ENCODE results near the gene CNN2.

The CNN2 gene

GRCh38 chr19:1053176-1054101, 27.0 kb downstream of the CNN2 start:
- DNase-seq: no peak

DNA sequence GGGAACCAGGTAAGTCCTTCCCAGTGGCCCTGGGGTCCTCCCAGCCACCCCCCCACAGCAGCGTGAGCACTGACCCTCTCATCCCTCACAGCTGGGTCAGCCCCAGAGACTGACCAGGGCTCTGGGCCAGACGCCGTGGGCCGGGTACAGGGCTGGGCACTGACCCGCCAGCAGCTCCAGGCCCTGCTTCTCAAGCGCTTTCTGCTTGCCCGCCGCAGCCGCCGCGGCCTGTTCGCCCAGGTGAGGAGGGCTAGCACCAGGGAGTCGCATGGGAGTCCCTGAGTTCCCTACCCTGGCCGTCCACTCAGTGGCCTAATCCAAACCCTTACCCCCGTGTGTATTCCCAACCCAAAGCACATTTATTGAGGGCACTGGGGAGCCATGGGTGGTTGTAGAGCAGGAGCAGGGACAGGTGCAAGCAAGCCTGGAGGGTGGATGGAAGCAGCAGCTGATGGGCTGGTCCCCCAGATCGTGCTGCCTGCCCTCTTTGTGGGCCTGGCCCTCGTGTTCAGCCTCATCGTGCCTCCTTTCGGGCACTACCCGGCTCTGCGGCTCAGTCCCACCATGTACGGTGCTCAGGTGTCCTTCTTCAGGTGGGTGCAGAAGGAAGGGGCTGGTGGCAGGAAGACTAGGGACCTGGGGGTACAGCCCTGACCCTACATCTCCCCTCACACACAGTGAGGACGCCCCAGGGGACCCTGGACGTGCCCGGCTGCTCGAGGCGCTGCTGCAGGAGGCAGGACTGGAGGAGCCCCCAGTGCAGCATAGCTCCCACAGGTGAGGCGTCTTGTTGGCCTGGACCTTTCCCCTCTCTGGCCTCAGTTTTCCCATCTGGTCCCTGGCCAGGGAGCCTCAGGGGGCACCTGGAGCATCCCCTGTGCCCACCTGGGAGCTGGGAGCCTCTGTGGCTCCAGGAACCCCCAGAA, 28.0 kb downstream of the CNN2 start:
- DNase-seq: no peak

DNA sequence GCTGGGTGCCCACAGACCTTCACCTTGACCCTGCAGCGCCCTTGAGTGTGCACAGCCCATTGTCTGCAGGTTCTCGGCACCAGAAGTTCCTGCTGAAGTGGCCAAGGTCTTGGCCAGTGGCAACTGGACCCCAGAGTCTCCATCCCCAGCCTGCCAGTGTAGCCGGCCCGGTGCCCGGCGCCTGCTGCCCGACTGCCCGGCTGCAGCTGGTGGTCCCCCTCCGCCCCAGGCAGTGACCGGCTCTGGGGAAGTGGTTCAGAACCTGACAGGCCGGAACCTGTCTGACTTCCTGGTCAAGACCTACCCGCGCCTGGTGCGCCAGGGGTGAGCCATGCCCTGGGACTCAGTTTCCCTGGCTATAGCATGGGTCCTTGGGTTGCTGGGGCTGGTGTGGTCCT, 28.6 kb downstream of the CNN2 start:
- DNase-seq: no peak

- no peak for DNase-seq
Measured at GRCh38 chr19:1055886-1056620, 29.6 kb downstream of the CNN2 start.

- DNase-seq: no peak
Measured at GRCh38 chr19:1057176-1057855, 30.9 kb downstream of the CNN2 start.

DNA sequence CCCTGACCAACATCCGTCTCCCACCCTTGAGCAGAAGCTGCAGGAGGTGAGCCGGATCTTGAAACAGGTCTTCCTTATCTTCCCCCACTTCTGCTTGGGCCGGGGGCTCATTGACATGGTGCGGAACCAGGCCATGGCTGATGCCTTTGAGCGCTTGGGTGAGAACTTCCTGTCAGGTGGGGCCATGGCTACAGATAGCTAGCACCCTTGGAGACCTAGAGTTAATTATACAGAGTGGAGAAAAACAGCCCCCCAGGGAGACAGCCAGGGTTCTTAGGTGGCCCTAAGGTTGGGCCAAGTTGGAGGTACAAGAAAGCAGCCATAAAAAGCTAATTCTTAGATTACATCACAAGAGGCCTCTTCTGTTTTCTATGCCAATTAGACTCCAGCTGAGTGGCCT, 31.7 kb downstream of the CNN2 start:
- DNase-seq: no peak

DNA sequence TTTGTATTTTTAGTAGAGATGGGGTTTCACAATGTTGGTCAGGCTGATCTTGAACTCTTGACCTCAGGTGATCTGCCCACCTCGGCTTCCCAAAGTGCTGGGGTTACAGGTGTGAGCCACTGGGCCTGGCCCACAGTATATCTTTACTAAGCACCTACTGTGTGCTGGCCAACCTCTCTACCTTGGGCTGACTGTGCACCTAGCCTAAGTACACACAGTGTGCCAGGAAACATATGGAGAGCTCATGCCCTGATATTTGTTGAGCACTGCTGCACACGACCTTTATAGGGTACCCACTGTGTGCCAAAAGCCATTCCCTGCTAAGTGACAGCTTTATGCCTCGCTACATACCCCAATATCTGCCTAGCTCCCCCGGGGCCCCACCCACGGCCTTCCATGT, 34.3 kb downstream of the CNN2 start:
- no peak for DNase-seq

DNA sequence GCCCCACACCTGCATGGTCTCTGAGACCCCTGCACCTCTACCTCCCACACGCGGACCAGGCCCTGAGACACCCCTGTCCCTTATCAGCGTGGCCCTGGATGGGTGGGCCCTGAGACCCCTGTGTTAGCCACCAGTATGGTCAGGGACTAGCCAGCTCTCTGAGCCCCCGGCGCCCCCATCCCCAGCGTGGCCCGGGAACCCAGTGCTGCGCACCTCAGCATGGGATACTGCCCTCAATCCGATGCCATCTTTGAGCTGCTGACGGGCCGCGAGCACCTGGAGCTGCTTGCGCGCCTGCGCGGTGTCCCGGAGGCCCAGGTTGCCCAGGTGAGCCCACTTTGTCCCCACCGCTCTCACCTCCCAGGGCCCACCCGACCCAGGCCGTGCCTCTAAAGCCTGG, 35.6 kb downstream of the CNN2 start:
- DNase-seq: no peak

GRCh38 chr19:1062387-1063029, 36.1 kb downstream of the CNN2 start:
- DNase-seq: no peak

DNA sequence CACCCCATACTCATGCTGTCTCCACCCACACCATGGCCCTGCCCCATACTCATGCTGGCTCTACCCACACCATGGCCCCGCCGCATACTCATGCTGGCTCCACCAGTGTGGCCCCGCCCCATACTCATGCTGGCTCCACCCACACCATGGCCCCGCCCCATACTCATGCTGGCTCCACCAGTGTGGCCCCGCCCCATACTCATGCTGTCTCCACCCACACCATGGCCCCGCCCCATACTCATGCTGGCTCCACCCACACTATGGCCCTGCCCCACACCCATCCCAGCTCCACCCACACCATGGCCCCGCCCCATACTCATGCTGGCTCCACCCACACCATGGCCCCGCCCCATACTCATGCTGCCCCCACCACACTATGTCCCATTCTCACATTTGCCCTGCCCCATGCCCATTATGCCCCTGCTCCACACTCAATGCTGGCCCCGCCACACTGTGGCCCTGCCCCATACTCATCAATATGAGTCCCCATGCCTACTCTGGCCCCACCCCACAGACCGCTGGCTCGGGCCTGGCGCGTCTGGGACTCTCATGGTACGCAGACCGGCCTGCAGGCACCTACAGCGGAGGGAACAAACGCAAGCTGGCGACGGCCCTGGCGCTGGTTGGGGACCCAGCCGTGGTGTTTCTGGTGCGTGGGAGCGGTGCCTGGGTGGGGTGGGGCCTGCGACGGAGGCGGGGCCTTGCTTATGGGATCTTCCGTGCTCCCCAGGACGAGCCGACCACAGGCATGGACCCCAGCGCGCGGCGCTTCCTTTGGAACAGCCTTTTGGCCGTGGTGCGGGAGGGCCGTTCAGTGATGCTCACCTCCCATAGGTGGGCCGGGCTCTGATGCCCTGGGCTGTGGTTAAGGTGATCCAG, 36.9 kb downstream of the CNN2 start:
- DNase-seq: no peak

- DNase-seq: no peak
Measured at GRCh38 chr19:1063909-1064660, 37.7 kb downstream of the CNN2 start.

DNA sequence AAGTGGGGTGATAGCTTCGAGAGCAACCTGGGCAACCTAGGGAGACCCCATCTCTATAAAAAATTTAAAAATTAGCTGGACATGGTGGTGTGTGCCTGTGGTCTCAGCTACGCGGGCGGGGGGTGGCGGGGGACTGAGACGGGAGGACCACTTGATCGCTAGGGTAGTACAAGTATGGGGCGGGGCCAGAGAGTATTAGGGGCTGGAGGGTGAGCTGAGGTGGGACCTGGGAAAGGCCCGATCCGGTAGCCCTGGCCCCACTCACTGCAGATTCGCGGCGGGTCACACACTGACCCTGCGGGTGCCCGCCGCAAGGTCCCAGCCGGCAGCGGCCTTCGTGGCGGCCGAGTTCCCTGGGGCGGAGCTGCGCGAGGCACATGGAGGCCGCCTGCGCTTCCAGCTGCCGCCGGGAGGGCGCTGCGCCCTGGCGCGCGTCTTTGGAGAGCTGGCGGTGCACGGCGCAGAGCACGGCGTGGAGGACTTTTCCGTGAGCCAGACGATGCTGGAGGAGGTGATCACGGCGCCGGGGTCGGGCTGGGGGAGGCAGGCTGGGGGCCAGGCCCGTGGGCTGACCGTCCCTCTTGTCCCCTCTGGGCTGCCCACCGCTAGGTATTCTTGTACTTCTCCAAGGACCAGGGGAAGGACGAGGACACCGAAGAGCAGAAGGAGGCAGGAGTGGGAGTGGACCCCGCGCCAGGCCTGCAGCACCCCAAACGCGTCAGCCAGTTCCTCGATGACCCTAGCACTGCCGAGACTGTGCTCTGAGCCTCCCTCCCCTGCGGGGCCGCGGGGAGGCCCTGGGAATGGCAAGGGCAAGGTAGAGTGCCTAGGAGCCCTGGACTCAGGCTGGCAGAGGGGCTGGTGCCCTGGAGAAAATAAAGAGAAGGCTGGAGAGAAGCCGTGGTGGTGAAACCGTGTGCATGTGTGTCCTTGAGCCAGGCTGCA, 38.5 kb downstream of the CNN2 start:
- DNase-seq: no peak

DNA sequence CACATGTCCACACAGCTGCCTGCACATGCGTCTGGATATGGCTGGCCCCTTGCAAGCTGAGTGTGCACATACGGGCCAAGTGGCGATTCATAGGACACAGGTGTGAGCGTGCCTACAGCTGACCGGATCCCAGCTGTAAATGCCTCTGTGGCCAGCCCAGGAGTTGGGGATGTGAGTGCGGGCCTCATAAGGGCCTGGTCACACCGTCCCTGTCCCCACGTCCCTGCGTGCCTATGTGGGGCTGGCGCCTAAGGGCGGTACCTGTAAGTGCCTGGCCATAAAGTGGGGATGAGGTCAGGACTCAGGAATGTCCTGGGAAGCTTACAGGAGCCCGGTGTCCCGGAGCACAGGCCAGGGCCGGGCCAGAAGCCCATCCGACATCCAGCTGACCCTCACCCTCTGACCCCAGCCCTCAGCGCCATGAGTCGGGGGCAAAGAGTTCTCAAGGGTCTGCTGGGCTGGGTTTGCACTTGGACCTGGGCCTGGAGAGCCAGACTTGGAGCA, 39.2 kb downstream of the CNN2 start:
- DNase-seq: no peak

DNA sequence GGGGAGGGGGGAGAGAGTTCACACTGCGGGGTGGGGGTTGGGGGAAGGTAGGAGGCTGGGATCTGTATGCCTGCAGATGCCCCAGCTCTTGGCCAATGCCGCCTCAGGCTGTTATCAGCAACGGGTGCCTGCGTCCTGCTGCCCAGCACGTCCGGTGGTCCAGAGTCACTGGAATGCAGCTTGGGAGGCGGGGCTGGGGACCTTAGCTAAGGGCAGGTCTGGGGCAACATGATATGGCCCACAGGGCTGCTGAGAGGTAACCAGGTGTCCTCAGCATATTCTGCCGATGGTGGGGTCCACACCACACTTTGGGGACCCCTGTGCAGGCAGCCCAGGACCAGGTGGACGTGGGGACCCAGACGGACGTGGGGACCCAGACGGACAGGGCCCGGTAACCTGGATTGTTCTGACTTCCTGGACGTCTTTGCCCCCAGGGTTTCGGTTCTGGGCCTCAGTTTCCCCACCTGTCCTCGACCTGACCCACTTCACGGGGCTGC, 39.9 kb downstream of the CNN2 start:
- DNase-seq: no peak

GRCh38 chr19:1066748-1067340, 40.4 kb downstream of the CNN2 start, which contains the start of gene ARHGAP45:
Gene ARHGAP45, plus strand, starts transcription at chr19:1067167. Its CDS starts 239 bp downstream, at chr19:1067406.
- no peak for DNase-seq

GRCh38 chr19:1067341-1067957, 41.0 kb downstream of the CNN2 start:
- DNase-seq: no peak
